Fibroblast of the aortic adventitia (primary cell): ENCODE measurements around the gene LIN28B. TPM values are rescaled to one million over a fixed set of nuclear protein-coding genes. Genes with fewer than 3 reads are reported as not detected.

Source experiments
- DNase-seq: peaks from one replicate; pipeline ENCODE4 v3.0.0-alpha.2; 2010; ENCODE audit warnings: low read depth
- H3K4me3 ChIP-seq: 2 replicates; pipeline ENCODE4 v1.5.1; 2011; ENCODE audit warnings: low read depth, mild to moderate bottlenecking, control low read depth, low read length, moderate library complexity
- CTCF ChIP-seq: IDR thresholded peaks from 2 replicates; pipeline ENCODE4 v1.5.1; 2011; ENCODE audit warnings: mild to moderate bottlenecking, low read length, control low read depth, inconsistent platforms; ENCODE audit not compliant: insufficient read depth
- total RNA-seq: library from RNA; depleted of rRNA; stranded (reverse); fragments of >200 nt; gene quantifications from 2 replicates; pipeline ENCODE4 v1.2.3, GENCODE V29; 2012; ENCODE audit warnings: low replicate concordance

The LIN28B gene
- total RNA-seq, 1 donor, result not detected

GRCh38 chr6:105095139-105095538, 138.2 kb downstream of the LIN28B start:
- no peak for TF ChIP-seq CTCF
- DNase-seq, result no peak
- H3K4me3 ChIP-seq, result no peak overlapping the region

DNA sequence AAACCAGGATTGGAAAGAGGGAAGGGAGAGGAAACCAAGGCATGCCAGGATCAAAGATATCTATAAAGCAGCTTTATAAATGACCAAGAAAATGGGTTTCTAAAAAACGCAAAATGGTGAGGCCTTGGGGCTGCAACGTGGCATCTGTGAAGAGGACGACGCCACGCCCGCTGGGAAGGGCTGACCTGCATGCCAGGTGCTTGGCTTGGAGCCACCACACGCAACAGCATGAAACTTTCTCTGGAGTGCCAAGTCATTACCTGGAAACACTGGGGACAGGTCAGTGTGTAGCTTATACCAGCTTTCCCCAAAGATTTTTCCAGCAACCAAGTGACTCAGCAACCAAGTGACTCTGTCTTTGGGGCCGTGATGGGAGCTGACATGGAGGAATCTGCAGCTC, 140.4 kb downstream of the LIN28B start:
- DNase-seq, result no peak
- no peak overlapping the region for H3K4me3 ChIP-seq
- TF ChIP-seq CTCF, result no peak

DNA sequence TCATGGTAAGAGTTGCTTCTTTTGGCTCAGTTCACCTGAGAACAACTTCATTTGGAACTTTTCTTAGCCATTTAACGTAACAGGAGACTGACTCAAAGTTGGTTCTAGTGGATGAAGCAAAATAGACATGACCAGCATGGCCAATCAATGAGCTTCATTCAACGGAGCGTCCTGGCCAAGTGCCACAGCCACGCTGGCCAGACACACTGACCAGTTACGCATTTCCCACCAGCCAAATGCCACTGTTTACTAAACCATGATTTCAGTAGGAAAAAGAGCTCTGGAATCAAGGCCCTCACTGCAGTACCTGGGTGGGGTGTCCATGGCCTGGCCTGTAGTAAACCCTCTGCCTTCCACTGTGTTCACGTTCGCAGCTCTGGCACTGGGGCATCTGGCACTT, 142.5 kb downstream of the LIN28B start:
- no peak for DNase-seq
- no peak for TF ChIP-seq CTCF
- no peak overlapping the region for H3K4me3 ChIP-seq

- no peak for TF ChIP-seq CTCF
- DNase-seq, result no peak
- no peak overlapping the region for H3K4me3 ChIP-seq
Measured at GRCh38 chr6:105102186-105102585, 145.3 kb downstream of the LIN28B start.

DNA sequence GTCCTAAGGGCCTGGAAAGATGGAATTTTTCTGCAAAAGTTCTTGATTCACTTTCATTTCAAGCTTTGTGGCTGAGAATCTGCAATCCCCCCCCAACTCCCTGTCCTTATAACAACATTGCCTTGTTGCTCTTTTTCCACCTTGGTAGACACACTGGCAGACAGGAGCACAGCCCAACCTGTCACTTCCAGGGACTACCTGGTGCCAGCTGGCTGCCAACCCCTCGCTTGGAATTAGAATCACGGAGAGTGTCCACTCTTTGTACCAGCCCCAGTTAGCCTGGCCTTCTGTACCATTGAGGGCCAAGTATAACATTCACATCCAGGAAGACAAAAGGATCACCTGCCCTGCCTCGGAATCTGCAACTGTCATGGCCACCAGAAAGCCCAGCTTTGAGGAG, 148.2 kb downstream of the LIN28B start:
- TF ChIP-seq CTCF, result no peak
- H3K4me3 ChIP-seq, result no peak overlapping the region
- DNase-seq, result no peak

DNA sequence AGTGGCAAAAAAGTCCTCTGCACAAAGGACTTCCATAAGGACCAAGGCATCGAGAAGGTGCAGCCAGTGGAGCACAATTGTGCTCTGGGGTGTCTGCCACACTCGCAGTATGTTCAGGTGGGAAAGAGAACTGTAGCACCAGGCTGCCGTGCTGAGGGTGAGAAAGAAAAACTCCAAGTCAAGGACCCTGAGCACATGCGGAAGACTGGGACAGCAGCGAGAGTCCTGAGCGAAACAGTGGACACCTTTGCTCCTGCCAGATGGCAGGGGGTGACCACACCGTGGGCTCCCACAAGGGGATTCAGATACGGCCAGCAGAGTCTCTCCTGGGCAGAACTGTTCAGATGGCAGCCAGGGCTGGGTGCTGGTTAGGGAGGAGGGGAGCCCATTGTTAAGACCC, 149.4 kb downstream of the LIN28B start:
- TF ChIP-seq CTCF, result no peak
- DNase-seq, result no peak
- no peak overlapping the region for H3K4me3 ChIP-seq

GRCh38 chr6:105107207-105107606, 150.3 kb downstream of the LIN28B start:
- H3K4me3 ChIP-seq, result no peak overlapping the region
- TF ChIP-seq CTCF, result no peak
- DNase-seq, result no peak
